NT2/D1 (cell line): ENCODE data around the gene ZFHX3.

Experiments used
- DNase-seq: peaks from one replicate; pipeline ENCODE4 v3.0.0-alpha.2; 2011; ENCODE audit warnings: low read depth, low spot score
- H3K27me3 ChIP-seq: 2 replicates; pipeline ENCODE4 v1.6.0; 2011; ENCODE audit warnings: mild to moderate bottlenecking; ENCODE audit not compliant: insufficient read length, insufficient read depth
- H3K36me3 ChIP-seq: 2 replicates; pipeline ENCODE4 v1.6.1; 2011; ENCODE audit warnings: mild to moderate bottlenecking, low read length, mixed read lengths; ENCODE audit not compliant: insufficient read depth, insufficient read length
- H3K4me1 ChIP-seq: 2 replicates; pipeline ENCODE4 v1.5.1; 2011; ENCODE audit not compliant: insufficient read depth, insufficient read length
- H3K4me3 ChIP-seq: 2 replicates; pipeline ENCODE4 v1.5.1; 2011; ENCODE audit warnings: low read depth; ENCODE audit not compliant: insufficient read length
- H3K9ac ChIP-seq: 2 replicates; pipeline ENCODE4 v1.6.0; 2011; ENCODE audit warnings: low read depth; ENCODE audit not compliant: insufficient read length
- H3K9me3 ChIP-seq: 2 replicates; pipeline ENCODE4 v1.5.1; 2011; ENCODE audit warnings: mild to moderate bottlenecking, low read length; ENCODE audit not compliant: insufficient read depth
- SUZ12 ChIP-seq: IDR thresholded peaks from 2 replicates; pipeline ENCODE4 v1.6.1; 2011; ENCODE audit not compliant: insufficient read length, insufficient read depth; ENCODE audit errors: extremely low read depth
- YY1 ChIP-seq: IDR thresholded peaks from 2 replicates; pipeline ENCODE4 v1.6.1; 2011; ENCODE audit not compliant: insufficient read length, insufficient read depth
- ZNF274 ChIP-seq: IDR thresholded peaks from 2 replicates; pipeline ENCODE4 v1.6.1; 2011; ENCODE audit warnings: mild to moderate bottlenecking, low read depth, low read length

ZFHX3 gene

DNA sequence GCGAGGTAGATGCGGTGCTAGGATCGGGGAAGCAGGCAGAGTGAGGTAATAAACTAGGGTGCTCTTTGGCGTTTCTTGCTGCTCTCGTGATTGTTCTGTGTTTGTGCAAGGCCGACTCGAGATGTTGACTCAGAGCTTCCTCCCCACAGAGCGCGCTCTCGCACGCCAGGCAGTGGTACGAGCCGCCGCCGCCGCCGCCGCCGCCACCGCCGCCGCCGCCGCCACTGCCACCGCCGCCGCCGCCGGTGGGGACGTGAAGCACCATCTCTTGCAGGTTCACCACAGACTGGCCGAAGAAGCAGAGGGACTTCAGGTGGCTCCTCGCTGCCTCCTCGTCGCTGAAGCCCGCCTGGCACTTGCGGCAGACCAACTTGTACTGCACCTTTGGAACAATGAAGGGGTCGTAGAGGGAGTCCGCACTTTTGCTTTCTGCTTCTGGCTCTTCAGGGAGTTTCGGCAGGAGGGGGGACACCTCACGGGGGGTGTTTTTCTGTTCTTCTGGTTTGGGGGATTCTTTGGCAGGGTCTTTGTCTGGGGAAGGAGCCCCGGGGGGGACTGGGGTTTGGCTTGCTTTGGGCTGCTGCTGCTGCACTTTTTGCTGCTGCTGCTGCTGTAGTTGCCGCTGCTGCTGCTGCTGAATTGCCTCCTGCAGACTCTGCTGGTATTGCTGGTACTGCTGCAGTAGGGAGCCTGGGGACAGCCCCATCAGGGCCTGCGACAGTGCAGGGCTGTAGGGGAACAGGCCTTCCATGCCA lies 260.2 kb downstream of the ZFHX3 start:
- Histone ChIP-seq H3K4me1 (peaks cover 6% of the 10 kb centered on the region), H3K9ac (peak overlapping the region; percentile 85), H3K36me3 (peaks cover 11% of the 10 kb centered on the region), H3K27me3 (peaks cover 2% of the 10 kb centered on the region), H3K4me3 (peak overlapping the region; percentile 50), H3K9me3 (no peaks in the 10 kb centered on the region)
- no peak for TF ChIP-seq YY1
- peak; percentile 36 for DNase-seq

DNA sequence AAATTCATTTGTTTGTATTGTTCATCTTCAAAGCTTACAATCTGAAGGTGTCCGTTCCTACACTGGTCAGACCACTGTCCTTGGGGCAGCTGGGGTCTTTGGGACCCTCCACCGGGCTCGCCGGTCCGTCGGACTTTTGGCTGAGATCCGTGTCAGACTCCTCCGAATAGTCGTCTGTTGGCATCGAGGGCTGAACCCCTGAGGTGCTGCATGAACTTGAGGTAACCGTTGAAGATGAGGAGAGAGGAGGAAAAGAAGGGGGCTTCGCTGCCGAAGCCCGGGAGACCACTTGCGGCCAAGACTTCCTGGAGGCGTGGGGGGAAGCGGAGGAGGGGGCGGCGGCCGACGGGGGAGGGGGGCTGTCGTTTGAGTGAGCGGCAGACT lies 260.8 kb downstream of the ZFHX3 start:
- peaks cover 11% of the 10 kb centered on the region for H3K36me3 ChIP-seq
- TF ChIP-seq ZNF274 (no peak), SUZ12 (no peak), YY1 (no peak)
- peak; percentile 2 for DNase-seq
- no peaks in the 10 kb centered on the region for H3K9me3 ChIP-seq
- H3K4me1 ChIP-seq, result peaks cover 6% of the 10 kb centered on the region
- peak overlapping the region; percentile 79 for H3K9ac ChIP-seq
- peaks cover 2% of the 10 kb centered on the region for H3K27me3 ChIP-seq
- peak overlapping the region; percentile 43 for H3K4me3 ChIP-seq

DNA sequence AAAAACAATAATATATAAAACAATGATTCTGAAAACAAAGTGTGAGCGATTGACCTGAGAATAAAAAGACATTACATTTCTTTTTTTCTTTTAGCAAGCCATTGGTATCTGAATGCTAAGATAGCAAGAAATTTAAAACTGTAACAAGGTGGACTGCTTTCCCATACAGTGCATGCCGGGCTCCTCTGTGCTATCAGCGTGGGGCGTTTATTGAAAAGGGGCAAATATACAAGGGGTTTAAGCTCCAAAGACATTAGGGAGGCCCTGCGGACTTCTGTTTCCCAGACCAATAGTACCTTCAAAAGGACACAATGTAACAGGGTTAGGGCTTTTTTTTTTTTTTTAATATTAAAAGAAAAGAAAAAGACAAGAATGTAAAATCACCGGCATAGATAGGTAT lies 261.3 kb downstream of the ZFHX3 start:
- Histone ChIP-seq H3K4me1 (peaks cover 6% of the 10 kb centered on the region), H3K4me3 (no peak overlapping the region), H3K27me3 (peaks cover 2% of the 10 kb centered on the region), H3K9me3 (no peaks in the 10 kb centered on the region), H3K9ac (no peak overlapping the region), H3K36me3 (peaks cover 11% of the 10 kb centered on the region)
- DNase-seq, result no peak
- TF ChIP-seq SUZ12 (no peak), YY1 (no peak), ZNF274 (no peak)

DNA sequence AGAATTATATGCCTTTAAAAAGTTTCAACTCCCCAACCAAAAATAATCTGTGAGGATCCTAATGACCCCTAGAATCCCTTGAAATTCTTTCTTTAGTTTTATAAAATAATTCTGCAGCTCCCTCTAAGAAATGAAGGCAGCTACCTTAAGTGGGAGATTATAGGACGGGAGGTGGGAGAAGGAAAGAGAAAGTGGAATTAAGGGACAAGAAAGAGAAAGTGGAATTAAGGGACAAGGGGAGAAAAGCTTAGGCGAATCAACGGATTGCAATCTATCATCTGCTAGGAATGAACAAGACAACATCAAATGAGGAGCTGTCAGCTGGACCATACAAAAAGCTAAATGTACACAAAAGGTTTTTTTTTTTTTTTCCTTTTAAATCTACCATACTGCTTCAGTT lies 262.0 kb downstream of the ZFHX3 start:
- Histone ChIP-seq H3K9ac (no peak overlapping the region), H3K27me3 (peaks cover 2% of the 10 kb centered on the region), H3K36me3 (peaks cover 11% of the 10 kb centered on the region), H3K4me3 (no peak overlapping the region), H3K9me3 (no peaks in the 10 kb centered on the region), H3K4me1 (peaks cover 6% of the 10 kb centered on the region)
- no peak for DNase-seq
- TF ChIP-seq ZNF274 (no peak), SUZ12 (no peak), YY1 (no peak)

DNA sequence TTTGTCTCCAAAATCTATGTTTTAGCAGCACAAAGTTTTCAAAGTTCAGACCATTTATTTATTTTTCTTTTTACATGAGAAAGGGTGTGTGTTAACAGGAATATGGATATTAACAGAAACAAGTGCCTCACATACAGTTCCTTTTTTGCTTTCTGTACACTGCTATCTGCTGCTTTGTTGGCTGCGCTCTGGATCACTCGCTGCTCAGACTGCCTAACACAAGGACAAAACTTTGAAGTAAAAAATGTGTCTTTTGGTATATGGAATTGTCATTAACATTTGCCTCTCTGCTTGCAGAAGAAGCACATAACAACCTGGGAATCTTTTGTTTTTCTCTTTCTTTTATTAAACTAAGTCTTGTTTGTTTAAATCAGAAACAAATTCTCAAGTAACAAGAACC lies 262.8 kb downstream of the ZFHX3 start:
- no peak overlapping the region for H3K9ac ChIP-seq
- TF ChIP-seq SUZ12, result no peak
- no peak for TF ChIP-seq ZNF274
- no peak for TF ChIP-seq YY1
- DNase-seq, result no peak
- peaks cover 6% of the 10 kb centered on the region for H3K4me1 ChIP-seq
- H3K27me3 ChIP-seq, result peaks cover 2% of the 10 kb centered on the region
- H3K36me3 ChIP-seq, result peaks cover 7% of the 10 kb centered on the region
- no peak overlapping the region for H3K4me3 ChIP-seq
- H3K9me3 ChIP-seq, result no peaks in the 10 kb centered on the region

DNA sequence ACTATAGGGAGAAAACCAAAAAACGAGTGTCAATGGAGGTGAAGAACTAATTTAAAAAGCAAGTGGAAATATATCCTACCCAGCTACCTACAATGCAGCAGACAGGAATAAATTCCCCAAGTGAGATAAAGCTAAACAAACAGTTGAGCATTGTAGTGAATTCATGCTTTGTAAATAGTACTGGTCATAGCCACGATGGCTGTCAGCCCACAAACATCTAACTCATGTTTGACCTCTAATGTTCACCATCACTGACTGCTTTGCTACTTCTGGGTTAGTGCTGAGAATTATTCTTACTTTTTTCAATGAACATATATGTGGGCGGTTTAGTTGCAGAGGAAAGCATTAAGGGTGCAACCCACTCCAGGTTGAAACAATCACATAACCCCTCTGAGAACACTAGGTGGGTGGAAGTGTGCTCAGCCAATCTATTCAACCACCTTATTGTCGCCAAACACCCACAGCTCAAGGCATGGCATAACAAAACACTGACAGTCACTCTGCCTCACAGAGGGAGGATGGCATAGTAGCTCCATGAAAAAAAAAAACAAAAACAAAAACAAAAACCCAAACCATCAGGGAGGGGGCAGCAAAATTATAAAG lies 264.1 kb downstream of the ZFHX3 start:
- Histone ChIP-seq H3K4me3 (no peak overlapping the region), H3K27me3 (peaks cover 2% of the 10 kb centered on the region), H3K9me3 (no peaks in the 10 kb centered on the region), H3K36me3 (no peaks in the 10 kb centered on the region), H3K4me1 (peaks cover 6% of the 10 kb centered on the region), H3K9ac (no peak overlapping the region)
- DNase-seq, result no peak
- TF ChIP-seq YY1, result no peak
- TF ChIP-seq SUZ12, result no peak
- no peak for TF ChIP-seq ZNF274

DNA sequence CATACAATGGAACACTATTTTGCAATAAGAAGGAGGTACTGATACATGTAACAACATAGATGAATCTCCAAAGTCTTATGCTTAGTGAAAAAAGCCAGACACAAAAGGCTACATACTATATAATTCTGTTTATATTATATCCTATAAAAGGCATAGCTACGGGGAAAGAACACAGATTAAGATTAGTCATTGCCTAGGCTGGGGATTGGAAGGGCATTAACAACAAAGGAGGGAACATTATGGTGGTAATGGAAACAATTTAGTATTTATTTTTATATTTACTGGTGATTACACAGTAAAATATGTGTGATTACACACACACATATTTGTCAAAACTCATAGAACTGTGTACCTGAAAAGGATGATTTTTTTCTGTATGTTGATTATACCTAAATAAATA lies 278.1 kb downstream of the ZFHX3 start:
- TF ChIP-seq YY1, result no peak
- no peak for TF ChIP-seq ZNF274
- no peak for TF ChIP-seq SUZ12
- no peaks in the 10 kb centered on the region for H3K36me3 ChIP-seq
- no peak overlapping the region for H3K4me3 ChIP-seq
- H3K27me3 ChIP-seq, result no peaks in the 10 kb centered on the region
- no peak overlapping the region for H3K9ac ChIP-seq
- peaks cover 17% of the 10 kb centered on the region; the same call in 1 of the 2 replicates for H3K9me3 ChIP-seq
- no peak for DNase-seq
- H3K4me1 ChIP-seq, result no peaks in the 10 kb centered on the region
